AG09309 (cell line): ENCODE measurements around the gene STK39.

Source experiments
- DNase-seq: peaks from one replicate; pipeline ENCODE4 v3.0.0-alpha.2; 2010; ENCODE audit warnings: low read depth
- H3K4me3 ChIP-seq: 2 replicates; pipeline ENCODE4 v1.5.1; 2011; ENCODE audit warnings: mild to moderate bottlenecking, low read depth, low read length, moderate library complexity; ENCODE audit not compliant: control insufficient read depth
- CTCF ChIP-seq: IDR thresholded peaks from 2 replicates; pipeline ENCODE4 v1.5.1; 2011; ENCODE audit warnings: mild to moderate bottlenecking, low read depth, low read length, inconsistent platforms; ENCODE audit not compliant: insufficient read depth, control insufficient read depth; ENCODE audit errors: missing control alignments

The STK39 gene

GRCh38 chr2:167928434-167928833 is 319.0 kb downstream of the STK39 start:
- H3K4me3 ChIP-seq: no peak overlapping the region
- TF ChIP-seq CTCF: no peak

GRCh38 chr2:167925758-167926157 is 321.6 kb downstream of the STK39 start:
- TF ChIP-seq CTCF: no peak
- no peak for DNase-seq
- H3K4me3 ChIP-seq: no peak overlapping the region

More at GRCh38 chr2:167928434-167928833, 319.0 kb downstream of the STK39 start:
- no peak for DNase-seq

- DNase-seq: no peak
- TF ChIP-seq CTCF: no peak
- H3K4me3 ChIP-seq: no peak overlapping the region
These were observed 322.8 kb downstream of the STK39 start for GRCh38 chr2:167924556-167924955.

GRCh38 chr2:167916756-167917155 is 330.6 kb downstream of the STK39 start:
- TF ChIP-seq CTCF: no peak
- no peak for DNase-seq

GRCh38 chr2:167914969-167915368 is 332.4 kb downstream of the STK39 start:
- no peak for DNase-seq
- TF ChIP-seq CTCF: no peak
- no peak overlapping the region for H3K4me3 ChIP-seq

More at GRCh38 chr2:167916756-167917155, 330.6 kb downstream of the STK39 start:
- H3K4me3 ChIP-seq: no peak overlapping the region

- no peak for TF ChIP-seq CTCF
- no peak for DNase-seq
- H3K4me3 ChIP-seq: no peak overlapping the region
These were observed 338.6 kb downstream of the STK39 start for GRCh38 chr2:167908786-167909185.

GRCh38 chr2:167905668-167906067 is 341.7 kb downstream of the STK39 start:
- TF ChIP-seq CTCF: no peak
- no peak for DNase-seq
- H3K4me3 ChIP-seq: no peak overlapping the region
